ENCODE results near the gene VPS13C.

VPS13C gene

GRCh38 chr15:61822511-61822910 lies 237.7 kb downstream of the VPS13C start:
- no peak for TF ChIP-seq CTCF (IDR thresholded peaks at IDR 0.05; ENCODE audit: control insufficient read depth, extremely low read depth, insufficient read depth)
- no peak overlapping the region for H3K4me3 ChIP-seq (ENCODE audit: low read depth, low read length)
- DNase-seq (ENCODE audit: low read depth), result no peak

- TF ChIP-seq CTCF (IDR thresholded peaks at IDR 0.05; ENCODE audit: control insufficient read depth, extremely low read depth, insufficient read depth), result no peak
- DNase-seq (ENCODE audit: low read depth), result no peak
- no peak overlapping the region for H3K4me3 ChIP-seq (ENCODE audit: low read depth, low read length)
Observed at GRCh38 chr15:61820951-61821350, 239.3 kb downstream of the VPS13C start.

DNA sequence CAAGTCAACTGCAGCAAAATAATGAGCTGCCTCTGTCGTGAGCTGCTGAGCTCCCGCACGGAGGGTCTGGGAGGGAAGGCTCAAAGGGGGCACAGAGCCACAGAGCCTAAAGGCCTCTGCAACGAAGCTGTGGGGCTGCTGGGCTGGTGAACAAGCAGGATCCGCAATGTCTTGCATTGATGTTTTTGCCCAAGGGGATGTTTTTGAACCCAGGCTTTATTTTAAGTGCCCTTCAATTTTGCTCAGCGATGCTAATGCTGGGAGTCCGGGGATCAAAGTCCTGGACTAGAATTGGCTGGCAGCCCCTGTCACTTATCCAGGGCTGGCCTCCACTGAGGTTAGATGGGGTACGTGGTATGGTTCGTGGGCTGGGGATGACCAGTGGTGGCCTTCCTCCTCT lies 240.0 kb downstream of the VPS13C start:
- no peak for DNase-seq (ENCODE audit: low read depth)
- TF ChIP-seq CTCF (IDR thresholded peaks at IDR 0.05; ENCODE audit: control insufficient read depth, extremely low read depth, insufficient read depth), result no peak
- no peak overlapping the region for H3K4me3 ChIP-seq (ENCODE audit: low read depth, low read length)

DNA sequence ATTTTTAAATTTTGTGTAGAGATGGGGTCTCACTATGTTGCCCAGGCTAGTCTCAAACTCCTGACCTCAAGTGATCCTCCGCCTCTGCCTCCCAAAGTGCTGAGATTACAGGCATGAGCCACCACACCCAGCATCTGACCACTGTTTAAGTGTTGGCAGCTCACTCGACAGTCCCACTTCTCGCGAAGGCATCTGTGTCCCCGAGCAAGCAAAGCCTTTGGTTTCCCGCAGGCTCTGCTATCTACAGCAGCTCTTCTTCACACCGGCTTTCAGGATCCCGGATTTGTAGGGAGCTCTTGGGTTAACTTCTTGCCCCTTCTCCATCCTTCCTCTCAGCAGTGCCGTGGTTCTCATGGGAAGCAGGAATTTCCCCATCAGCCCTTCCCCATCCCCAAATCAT lies 240.9 kb downstream of the VPS13C start:
- no peak for TF ChIP-seq CTCF (IDR thresholded peaks at IDR 0.05; ENCODE audit: control insufficient read depth, extremely low read depth, insufficient read depth)
- no peak for DNase-seq (ENCODE audit: low read depth)

DNA sequence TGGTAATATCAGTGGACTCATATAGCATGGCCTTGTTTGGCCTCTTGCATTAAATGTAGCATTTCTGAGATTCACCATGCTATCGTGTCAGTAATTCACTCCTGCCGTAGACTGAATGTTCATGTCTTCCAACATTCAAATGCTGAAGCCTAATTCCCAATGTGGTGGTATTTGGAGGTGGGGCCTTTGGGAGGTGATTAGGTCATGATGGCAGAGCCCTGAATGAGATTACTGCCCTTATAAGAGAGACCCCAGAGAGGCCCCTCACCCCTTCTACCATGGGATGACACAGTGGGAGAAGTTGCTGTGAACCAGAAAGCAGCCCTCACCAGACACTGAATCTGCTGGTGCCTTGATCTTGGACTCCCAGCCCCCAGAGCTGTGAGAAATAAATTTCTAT lies 241.4 kb downstream of the VPS13C start:
- no peak for TF ChIP-seq CTCF (IDR thresholded peaks at IDR 0.05; ENCODE audit: control insufficient read depth, extremely low read depth, insufficient read depth)
- DNase-seq (ENCODE audit: low read depth), result no peak
- H3K4me3 ChIP-seq (ENCODE audit: low read depth, low read length), result no peak overlapping the region

More for the DNA sequence above, 240.9 kb downstream of the VPS13C start:
- no peak overlapping the region for H3K4me3 ChIP-seq (ENCODE audit: low read depth, low read length)

DNA sequence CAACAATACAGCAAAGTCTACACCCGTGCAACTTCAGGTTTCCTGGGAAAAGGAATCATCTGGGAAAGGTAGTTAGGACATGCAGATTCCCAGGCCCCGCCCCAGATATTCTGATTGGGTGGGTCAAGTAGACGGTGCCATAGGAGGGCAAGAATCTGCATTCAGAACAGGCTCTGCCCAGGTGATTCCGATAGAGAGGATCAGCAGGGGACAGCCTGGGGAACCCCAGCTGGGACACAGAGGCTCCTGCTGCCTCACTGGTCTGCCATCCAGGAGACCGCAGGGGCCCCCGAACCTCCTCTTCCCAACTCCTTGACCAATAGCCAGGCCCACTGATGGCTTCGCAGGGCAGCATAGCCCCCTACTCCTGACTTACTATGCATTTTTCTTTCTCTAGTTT lies 243.4 kb downstream of the VPS13C start:
- no peak for DNase-seq (ENCODE audit: low read depth)
- H3K4me3 ChIP-seq (ENCODE audit: low read depth, low read length), result no peak overlapping the region
- no peak for TF ChIP-seq CTCF (IDR thresholded peaks at IDR 0.05; ENCODE audit: control insufficient read depth, extremely low read depth, insufficient read depth)

GRCh38 chr15:61815356-61816083 lies 244.7 kb downstream of the VPS13C start:
- DNase-seq (ENCODE audit: low read depth), result no peak
- H3K4me3 ChIP-seq (ENCODE audit: low read depth, low read length), result no peak overlapping the region
- TF ChIP-seq CTCF (IDR thresholded peaks at IDR 0.05; ENCODE audit: control insufficient read depth, extremely low read depth, insufficient read depth), result no peak
